HepG2 (cell line): Measurements from ENCODE around the gene FRMD3. TPM values are rescaled to one million over a fixed set of nuclear protein-coding genes. Genes with fewer than 3 reads are reported as not detected.

Source experiments
- ATAC-seq: fragments of 200-7000 bp; cut with Tn5 transposase; 3 replicates; pipeline ENCODE4 v1.9.1; 2020; ENCODE audit warnings: mild to moderate bottlenecking, moderate library complexity
- BruUV-seq: library from RNA; stranded (reverse); fragments of 400-500 nt; replicated peaks from 2 replicates; lab custom pipeline; 2021; lab: Mats Ljungman, UMichigan
- CTCF ChIA-PET: fragments of 300-600 bp; formaldehyde crosslinking; extraction: SDS; loops from one replicate; lab custom pipeline; 2021; ENCODE audit warnings: low total read pairs, inconsistent platforms, low intra/inter-chr PET ratio; lab: Yijun Ruan, JAX
- POLR2A ChIA-PET: fragments of 350-600 bp; sonication (Branson Sonifier 250); formaldehyde crosslinking; loops from one replicate; lab custom pipeline; 2020; ENCODE audit warnings: antibody characterized with exemption, inconsistent platforms; lab: Yijun Ruan, JAX
- DNase-seq: peaks from one replicate; pipeline ENCODE4 v3.0.0-alpha.2; 2015; ENCODE audit warnings: low spot score
- FAIRE-seq: peaks from 3 replicates; lab custom pipeline; 2011; peaks lifted over from hg19 to GRCh38; lab: Jason Lieb, UNC
- H2AFZ ChIP-seq: one replicate; pipeline ENCODE4 v1.6.1; 2011; ENCODE audit warnings: low read length, inconsistent platforms
- H3K27ac ChIP-seq: fragments of 300-600 bp; 3 replicates; pipeline ENCODE4 v1.8.0; 2011; ENCODE audit warnings: mixed run types, mild to moderate bottlenecking, mixed read lengths, low read length, inconsistent platforms; ENCODE audit not compliant: insufficient read depth; ENCODE audit errors: extremely low read length
- H3K27me3 ChIP-seq, 2 experiments: fragments of 200-600 bp in 1 of 2; 2 replicates in 1 of 2; 3 replicates in 1 of 2; pipeline versions ENCODE4 v1.6.0 to v1.8.0; 2011; ENCODE audit warnings: low read length in 2 of 2, mild to moderate bottlenecking in 2 of 2, moderate library complexity in 2 of 2, inconsistent platforms in 1 of 2; ENCODE audit not compliant: insufficient read depth in 2 of 2, control insufficient read depth in 1 of 2
- H3K36me3 ChIP-seq, 2 experiments: fragments of 200-600 bp in 1 of 2; replicated peaks in 1 of 2; 2 replicates in 1 of 2; 3 replicates in 1 of 2; pipeline versions ENCODE4 v1.5.1 to v1.8.0; 2011; ENCODE audit warnings: low read length in 2 of 2, inconsistent platforms in 1 of 2; ENCODE audit not compliant: insufficient read depth in 2 of 2, control insufficient read depth in 1 of 2
- H3K4me1 ChIP-seq: 2 replicates; pipeline ENCODE4 v1.5.1; 2012; ENCODE audit warnings: low read length, inconsistent platforms; ENCODE audit not compliant: insufficient read depth
- H3K4me2 ChIP-seq: 2 replicates; pipeline ENCODE4 v1.6.0; 2011; ENCODE audit warnings: low read depth, low read length, inconsistent platforms
- H3K4me3 ChIP-seq, 3 experiments: fragments of 200-600 bp in 1 of 3; sonication (generic), shearing (Covaris generic) in 1 of 3; replicated peaks in 1 of 3; 2 replicates each; pipeline ENCODE4 v1.5.1; 2011 to 2016; ENCODE audit warnings: low read length in 3 of 3, inconsistent platforms in 2 of 3, low read depth in 2 of 3, mild to moderate bottlenecking in 2 of 3, control low read depth in 1 of 3, mixed read lengths in 1 of 3; ENCODE audit not compliant: insufficient read depth in 1 of 3
- H3K79me2 ChIP-seq: one replicate; pipeline ENCODE4 v1.6.1; 2011; ENCODE audit warnings: low read length, inconsistent platforms; ENCODE audit not compliant: insufficient read depth
- H3K9ac ChIP-seq: 2 replicates; pipeline ENCODE4 v1.6.0; 2011; ENCODE audit warnings: mild to moderate bottlenecking, low read depth, low read length, inconsistent platforms; ENCODE audit not compliant: insufficient read depth
- H3K9me3 ChIP-seq: 2 replicates; pipeline ENCODE4 v1.5.1; 2012; ENCODE audit warnings: mild to moderate bottlenecking, low read length
- H4K20me1 ChIP-seq: 2 replicates; pipeline ENCODE4 v1.6.0; 2011; ENCODE audit warnings: inconsistent platforms, mild to moderate bottlenecking, low read length, moderate library complexity; ENCODE audit not compliant: insufficient read depth
- BORCS8-MEF2B ChIP-seq: sonication (generic); formaldehyde crosslinking; IDR thresholded peaks from 2 replicates; pipeline ENCODE4 v1.8.0; 2022; ENCODE audit warnings: mild to moderate bottlenecking, missing genetic modification reagents
- GABPA ChIP-seq, 2 experiments: IDR thresholded peaks; 2 replicates each; pipeline ENCODE4 v1.6.1; 2011 to 2016; ENCODE audit warnings: low read depth in 2 of 2, low read length in 1 of 2, missing biosample characterization in 1 of 2, missing genetic modification characterization in 1 of 2
- KDM5A ChIP-seq: fragments of 200-600 bp; sonication (generic); IDR thresholded peaks from 2 replicates; pipeline ENCODE4 v1.7.0; 2018; ENCODE audit warnings: antibody characterized with exemption, mild to moderate bottlenecking, low read length, borderline replicate concordance
- NR2F2 ChIP-seq: IDR thresholded peaks from 2 replicates; pipeline ENCODE4 v1.6.1; 2012; ENCODE audit warnings: low read depth, inconsistent platforms, borderline replicate concordance
- PTBP1 ChIP-seq: fragments of 200-400 bp; formaldehyde crosslinking; IDR thresholded peaks from 2 replicates; pipeline ENCODE4 v1.6.1; 2018; ENCODE audit warnings: low read length, low read depth; ENCODE audit not compliant: poor library complexity, severe bottlenecking
- RBFOX2 ChIP-seq: fragments of 200-400 bp; formaldehyde crosslinking; IDR thresholded peaks from 2 replicates; pipeline ENCODE4 v1.6.1; 2017; ENCODE audit warnings: low read depth, mild to moderate bottlenecking, low read length
- ZFP90 ChIP-seq: sonication (generic); formaldehyde crosslinking; IDR thresholded peaks from 2 replicates; pipeline ENCODE4 v1.8.0; 2022; ENCODE audit warnings: missing genetic modification reagents, mild to moderate bottlenecking, inconsistent platforms, borderline replicate concordance
- ZNF839 ChIP-seq: sonication (generic); formaldehyde crosslinking; IDR thresholded peaks from 2 replicates; pipeline ENCODE4 v1.4.0; 2020; ENCODE audit warnings: missing genetic modification reagents, mild to moderate bottlenecking, borderline replicate concordance
- WGBS: methylation state at CpG from one replicate; pipeline ENCODE4 v1.1.6; 2017; ENCODE audit warnings: low lambda C conversion rate; 5-methylcytosine and 5-hydroxymethylcytosine counted together
- in situ Hi-C: cut with HindIII; loops from 2 replicates; pipeline ENCODE4 v1.10.0; 2017; ENCODE audit warnings: low pct_unique_long_range_greater_than_20kb; ENCODE audit not compliant: extremely low pct_ligation_motif_present
- intact Hi-C: fragments of 100-400 bp; cut with micrococcal nuclease; formaldehyde crosslinking; loops from one replicate; pipeline ENCODE4 v1.10.0; 2022; ENCODE audit not compliant: unreplicated experiment
- polyA plus RNA-seq, 8 experiments: library from polyadenylated mRNA; depleted of rRNA in 3 of 8; stranded (reverse) in 7 of 8; unstranded in 1 of 8; fragments of >200 nt; fragmentation: Illumina TruSeq in 4 of 8; extraction: Trizol in 4 of 8; gene quantifications; 2 replicates each; pipeline versions ENCODE4 v1.2.1 to v1.2.3, GENCODE V29; 2011 to 2016; ENCODE audit warnings: low read depth in 4 of 8, missing spikeins in 1 of 8, mixed read lengths in 1 of 8; ENCODE audit not compliant: insufficient read depth in 1 of 8
- total RNA-seq, 5 experiments: library from RNA; depleted of rRNA; stranded (reverse); fragments of >200 nt; fragmentation: Illumina TruSeq; extraction: Trizol; gene quantifications; 2 replicates each; pipeline ENCODE4 v1.2.3, GENCODE V29; 2016; ENCODE audit warnings: low read depth in 1 of 5
- TF ChIP-seq, protein P1 (sequence below): sonication (generic); formaldehyde crosslinking; conservative IDR thresholded peaks from 2 replicates; pipeline ENCODE4 v1.4.0; 2020; ENCODE audit warnings: missing genetic modification reagents
- TF ChIP-seq, protein P2 (sequence below): sonication (generic); formaldehyde crosslinking; IDR thresholded peaks from 2 replicates; pipeline ENCODE4 v1.5.0; 2020; ENCODE audit warnings: missing genetic modification reagents

Gene FRMD3
- total and polyA plus RNA-seq, 2 of the 13 experiments (the other 11 are each of a cell fraction or from before 2014, with no cell fraction given): 3.2 to 7.7 TPM

DNA sequence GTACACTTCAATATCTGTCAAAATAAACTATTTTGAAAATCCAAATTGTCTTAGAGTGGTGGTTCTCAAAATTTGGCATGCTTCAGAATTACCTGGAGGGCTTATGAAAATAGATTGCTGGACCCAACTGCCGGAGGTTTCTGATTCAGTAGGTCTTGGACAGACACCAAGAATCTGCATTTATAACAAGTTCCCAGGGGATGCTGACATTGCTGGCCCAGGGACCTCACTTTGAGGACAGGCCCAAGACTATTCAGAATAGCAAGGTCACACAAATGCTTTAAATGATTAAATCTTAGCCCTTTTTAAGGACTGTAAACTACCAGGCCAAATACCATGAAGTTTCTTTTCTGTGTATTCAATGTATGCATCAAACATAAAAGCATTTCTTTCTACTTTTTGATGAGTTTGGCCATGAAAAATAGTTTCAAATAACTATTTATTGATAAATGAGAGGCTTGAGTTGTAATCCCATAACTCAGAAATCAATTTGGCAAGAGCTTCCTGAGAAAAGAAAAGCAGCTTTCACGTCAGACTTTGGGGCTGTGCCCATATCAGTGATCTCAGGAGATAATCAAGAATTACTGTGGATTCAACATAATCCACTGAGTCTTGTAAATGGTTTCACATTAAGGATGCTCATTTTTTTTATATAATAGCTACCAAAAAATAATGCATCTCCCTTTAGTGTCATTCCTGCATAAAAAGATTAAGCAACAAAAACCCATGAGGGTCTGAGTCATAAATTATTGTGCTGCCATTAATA, 191.4 kb downstream of the FRMD3 start (continued):
- TF ChIP-seq, protein P1, sequence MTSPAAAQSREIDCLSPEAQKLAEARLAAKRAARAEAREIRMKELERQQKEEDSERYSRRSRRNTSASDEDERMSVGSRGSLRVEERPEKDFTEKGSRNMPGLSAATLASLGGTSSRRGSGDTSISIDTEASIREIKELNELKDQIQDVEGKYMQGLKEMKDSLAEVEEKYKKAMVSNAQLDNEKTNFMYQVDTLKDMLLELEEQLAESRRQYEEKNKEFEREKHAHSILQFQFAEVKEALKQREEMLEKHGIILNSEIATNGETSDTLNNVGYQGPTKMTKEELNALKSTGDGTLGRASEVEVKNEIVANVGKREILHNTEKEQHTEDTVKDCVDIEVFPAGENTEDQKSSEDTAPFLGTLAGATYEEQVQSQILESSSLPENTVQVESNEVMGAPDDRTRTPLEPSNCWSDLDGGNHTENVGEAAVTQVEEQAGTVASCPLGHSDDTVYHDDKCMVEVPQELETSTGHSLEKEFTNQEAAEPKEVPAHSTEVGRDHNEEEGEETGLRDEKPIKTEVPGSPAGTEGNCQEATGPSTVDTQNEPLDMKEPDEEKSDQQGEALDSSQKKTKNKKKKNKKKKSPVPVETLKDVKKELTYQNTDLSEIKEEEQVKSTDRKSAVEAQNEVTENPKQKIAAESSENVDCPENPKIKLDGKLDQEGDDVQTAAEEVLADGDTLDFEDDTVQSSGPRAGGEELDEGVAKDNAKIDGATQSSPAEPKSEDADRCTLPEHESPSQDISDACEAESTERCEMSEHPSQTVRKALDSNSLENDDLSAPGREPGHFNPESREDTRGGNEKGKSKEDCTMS (CRISPR knock-in tag): no peak
- no peak for TF ChIP-seq BORCS8-MEF2B (CRISPR knock-in tag)
- TF ChIP-seq, protein P2, sequence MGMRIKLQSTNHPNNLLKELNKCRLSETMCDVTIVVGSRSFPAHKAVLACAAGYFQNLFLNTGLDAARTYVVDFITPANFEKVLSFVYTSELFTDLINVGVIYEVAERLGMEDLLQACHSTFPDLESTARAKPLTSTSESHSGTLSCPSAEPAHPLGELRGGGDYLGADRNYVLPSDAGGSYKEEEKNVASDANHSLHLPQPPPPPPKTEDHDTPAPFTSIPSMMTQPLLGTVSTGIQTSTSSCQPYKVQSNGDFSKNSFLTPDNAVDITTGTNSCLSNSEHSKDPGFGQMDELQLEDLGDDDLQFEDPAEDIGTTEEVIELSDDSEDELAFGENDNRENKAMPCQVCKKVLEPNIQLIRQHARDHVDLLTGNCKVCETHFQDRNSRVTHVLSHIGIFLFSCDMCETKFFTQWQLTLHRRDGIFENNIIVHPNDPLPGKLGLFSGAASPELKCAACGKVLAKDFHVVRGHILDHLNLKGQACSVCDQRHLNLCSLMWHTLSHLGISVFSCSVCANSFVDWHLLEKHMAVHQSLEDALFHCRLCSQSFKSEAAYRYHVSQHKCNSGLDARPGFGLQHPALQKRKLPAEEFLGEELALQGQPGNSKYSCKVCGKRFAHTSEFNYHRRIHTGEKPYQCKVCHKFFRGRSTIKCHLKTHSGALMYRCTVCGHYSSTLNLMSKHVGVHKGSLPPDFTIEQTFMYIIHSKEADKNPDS (CRISPR knock-in tag): no peak

- H3K36me3 ChIP-seq: peaks cover 3 to 26% of the 10 kb centered on the region in 2 experiments; a peak in 3 of 5 replicates
- no peaks in the 10 kb centered on the region for H3K9me3 ChIP-seq
- no peak for ATAC-seq
- no peak overlapping the region for H2AFZ ChIP-seq
- POLR2A ChIA-PET: no interaction called here
- no peaks in the 10 kb centered on the region for H4K20me1 ChIP-seq
- intact Hi-C loops (no loop called here), in situ Hi-C loops (no loop called here)
- H3K4me1 ChIP-seq: no peaks in the 10 kb centered on the region
- no peak overlapping the region for H3K9ac ChIP-seq
- H3K79me2 ChIP-seq: no peaks in the 10 kb centered on the region
- H3K4me3 ChIP-seq: no peak overlapping the region
- no peak overlapping the region for H3K4me2 ChIP-seq
- no peak for TF ChIP-seq ZNF839 (CRISPR knock-in tag)
- no peak for TF ChIP-seq PTBP1
- TF ChIP-seq GABPA (IDR thresholded peaks at IDR 0.05; ENCODE audit: low read depth, low read length): no peak
- no peak for TF ChIP-seq GABPA (CRISPR knock-in tag; IDR thresholded peaks at IDR 0.05; ENCODE audit: low read depth)
- no peak for TF ChIP-seq RBFOX2
- no peak for TF ChIP-seq ZFP90 (CRISPR knock-in tag)
- no peak for TF ChIP-seq KDM5A
- TF ChIP-seq NR2F2: no peak
- CTCF ChIA-PET: no interaction called here
- no peak for FAIRE-seq
- DNase-seq: no peak
- H3K27ac ChIP-seq: no peak overlapping the region
- BruUV-seq: no TSS peak
- H3K27me3 ChIP-seq: no peaks in the 10 kb centered on the region
- 92% methylated on average over 9 of the region's 10 CpGs for WGBS
Observed at GRCh38 chr9:83343366-83343999, 194.7 kb downstream of the FRMD3 start.
